ENCODE results near the gene SNCG.
"Not testable (repeated sequence)": the region's sequence is repeated elsewhere in the genome, so short reads cannot be mapped to it uniquely, and the experiment has no call there.

The SNCG gene

DNA sequence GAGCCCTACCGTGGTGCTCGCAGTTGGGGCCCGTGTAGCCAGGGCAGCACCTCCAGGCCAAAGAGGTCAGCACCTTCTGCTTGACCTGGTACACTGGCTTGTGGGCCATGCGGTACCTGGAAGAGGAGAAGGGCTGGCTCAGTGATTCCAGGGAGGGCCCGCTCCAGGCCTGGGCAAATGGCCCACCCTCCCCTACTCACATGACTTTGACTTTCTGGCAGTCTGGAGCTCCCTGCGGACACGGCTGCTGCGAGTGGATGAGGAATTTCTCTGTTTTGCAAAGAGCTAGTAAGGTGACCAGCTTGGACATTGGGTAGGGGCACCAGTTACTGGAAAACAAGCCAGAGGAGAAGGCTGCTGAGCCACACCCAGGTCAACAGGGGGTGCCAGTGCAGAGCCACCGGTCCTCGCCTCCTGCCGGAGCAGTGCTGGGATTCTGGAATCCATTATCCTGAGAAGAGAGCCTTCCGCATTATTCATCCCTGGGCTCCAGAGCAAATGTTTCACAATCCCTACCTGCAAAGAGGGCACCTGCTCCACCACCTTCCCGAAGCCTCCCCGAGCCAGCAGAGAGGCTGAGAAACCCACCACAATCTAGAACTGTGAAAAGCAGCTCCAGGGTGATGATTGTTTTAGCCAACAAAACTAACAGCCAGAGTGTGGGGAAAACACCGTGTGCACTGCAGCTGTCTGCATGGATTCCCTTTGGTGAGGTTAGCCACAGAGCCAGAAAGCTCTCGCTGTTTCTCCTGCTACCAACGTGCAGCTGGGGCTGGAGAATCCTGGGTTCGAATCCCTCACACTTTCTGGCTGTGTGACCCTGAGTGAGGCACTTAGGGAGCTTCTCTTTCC lies 12.8 kb upstream of the SNCG start:
- DNase-seq (ENCODE audit: low spot score), result no peak

DNA sequence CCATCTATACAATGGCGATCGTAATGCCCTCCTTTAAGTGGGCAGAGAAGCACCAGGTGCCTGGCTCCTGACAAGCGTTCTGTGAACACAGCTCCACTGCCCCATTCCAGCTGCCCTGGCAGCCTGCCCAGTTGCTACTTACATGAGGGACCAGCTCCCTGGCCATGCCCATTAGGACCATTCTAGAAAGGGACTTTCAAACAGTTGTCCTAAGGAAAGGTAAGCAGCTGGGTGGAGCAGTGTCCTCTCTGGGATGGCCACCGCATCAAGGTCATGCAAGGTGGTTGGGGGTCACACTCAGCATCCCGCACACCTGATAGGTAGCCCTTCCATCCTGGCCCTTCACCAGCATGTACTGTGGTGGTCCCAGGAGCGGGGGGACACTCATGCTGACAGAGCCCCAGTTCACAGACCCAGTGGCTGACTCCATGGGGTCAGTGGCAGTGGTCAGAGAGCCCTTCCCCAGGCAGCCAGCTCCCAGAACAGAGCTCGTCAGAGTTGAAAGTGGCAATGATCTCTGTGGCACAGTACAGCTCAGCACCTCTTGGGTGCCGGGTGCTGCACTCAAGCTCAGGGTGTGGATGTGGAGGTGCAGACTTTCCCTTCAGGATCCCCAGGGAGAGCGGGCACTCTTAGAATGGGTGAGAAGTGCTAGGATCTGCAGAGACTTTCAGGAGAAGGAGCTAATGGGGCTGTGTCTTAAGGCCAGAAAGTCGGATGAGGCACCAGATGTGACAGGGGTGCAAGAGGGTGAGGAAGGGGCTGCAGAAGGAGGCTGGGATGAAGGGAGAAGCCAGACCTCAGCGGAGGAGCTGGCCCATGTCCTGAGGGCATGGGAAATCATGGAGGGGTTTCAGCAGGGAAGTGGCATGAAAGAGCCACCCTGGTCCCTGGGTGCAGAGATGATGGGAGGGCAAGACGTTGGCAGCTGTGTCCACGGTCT lies 11.9 kb upstream of the SNCG start:
- no peak for DNase-seq (ENCODE audit: low spot score)

DNA sequence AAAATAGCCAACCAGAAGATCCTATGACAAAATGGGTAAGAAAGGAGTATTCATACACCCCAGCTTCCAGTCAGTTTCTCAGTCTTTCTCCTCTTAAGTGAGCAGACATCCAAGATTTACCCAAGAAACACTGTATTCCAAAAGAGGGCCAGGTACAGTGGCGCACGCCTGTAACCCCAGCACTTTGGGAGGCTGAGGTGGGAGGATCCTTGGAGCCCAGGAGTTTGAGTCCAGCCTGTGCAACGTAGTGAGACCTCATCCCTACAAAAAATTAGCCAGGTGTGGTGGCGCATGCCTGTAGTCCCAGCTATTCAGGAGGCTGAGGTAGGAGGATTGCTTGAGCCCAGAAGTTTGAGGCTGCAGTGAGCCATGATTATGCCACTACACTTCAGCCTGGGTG lies 10.6 kb upstream of the SNCG start:
- not testable (repeated sequence) for DNase-seq (ENCODE audit: low spot score)

DNA sequence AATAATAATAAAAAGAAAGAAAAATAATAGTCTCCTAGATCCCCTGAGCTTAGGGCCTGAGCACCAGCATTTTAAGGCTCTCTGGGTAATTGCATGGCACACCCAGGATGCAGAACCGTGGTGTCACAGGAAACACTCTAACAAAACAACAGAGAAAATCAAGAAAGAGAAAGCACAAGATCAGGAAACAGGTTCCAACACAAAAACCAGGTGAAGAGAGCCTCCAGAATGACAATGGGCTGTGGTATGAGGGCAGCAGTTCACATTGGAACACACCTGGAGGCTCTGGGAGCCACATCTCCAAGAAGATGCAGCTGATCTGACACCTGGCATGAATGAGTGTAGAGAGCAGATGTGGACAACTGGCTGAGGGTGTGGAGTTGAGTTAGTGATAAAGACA lies 8.1 kb upstream of the SNCG start:
- DNase-seq (ENCODE audit: low spot score), result no peak

DNA sequence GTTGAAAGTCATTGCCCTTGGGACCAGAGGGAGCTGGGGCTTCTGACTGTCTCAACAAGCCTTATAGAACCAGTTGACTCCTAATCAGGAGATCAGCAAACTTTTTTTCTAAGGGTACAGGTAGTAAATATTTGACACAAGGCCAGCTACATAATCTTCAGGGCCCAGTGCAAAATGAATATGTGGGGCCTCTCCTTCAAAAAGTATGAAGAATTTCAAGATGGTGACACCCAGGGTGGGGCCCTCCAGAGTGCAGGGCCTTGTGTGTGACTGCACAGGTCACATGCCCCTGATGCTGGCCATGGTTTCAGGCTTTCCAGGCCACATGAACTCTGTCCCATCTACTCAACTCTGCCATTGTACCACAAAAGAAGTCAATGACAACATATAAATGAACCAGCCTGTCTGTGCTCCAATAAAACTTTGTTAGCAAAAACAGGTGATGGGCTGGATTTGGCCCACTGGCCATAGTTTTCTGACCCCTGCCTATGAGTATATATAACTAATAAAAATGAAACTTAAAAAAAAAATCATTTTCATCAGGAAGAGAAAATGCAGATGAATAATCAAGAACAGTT lies 7.1 kb upstream of the SNCG start:
- DNase-seq (ENCODE audit: low spot score), result no peak

DNA sequence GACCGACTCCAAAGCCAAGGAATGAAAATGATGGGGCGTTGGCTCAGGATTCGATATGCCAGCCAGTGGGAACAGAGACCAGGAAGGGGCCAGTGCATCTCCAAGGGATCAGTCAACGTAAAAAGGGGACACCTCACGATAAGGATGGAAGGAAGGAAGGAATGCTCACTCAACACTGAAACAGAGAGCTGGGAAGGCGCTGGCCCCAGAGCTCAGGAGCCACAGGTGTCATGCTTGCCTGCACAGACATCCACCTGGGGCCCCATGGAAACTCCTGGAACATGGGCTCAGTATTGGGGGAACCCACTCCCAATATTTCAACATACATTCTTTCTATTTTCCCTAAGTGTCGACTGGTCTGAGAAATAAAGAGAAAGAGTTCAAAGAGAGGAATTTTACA lies 6.3 kb upstream of the SNCG start:
- DNase-seq (ENCODE audit: low spot score), result no peak

DNA sequence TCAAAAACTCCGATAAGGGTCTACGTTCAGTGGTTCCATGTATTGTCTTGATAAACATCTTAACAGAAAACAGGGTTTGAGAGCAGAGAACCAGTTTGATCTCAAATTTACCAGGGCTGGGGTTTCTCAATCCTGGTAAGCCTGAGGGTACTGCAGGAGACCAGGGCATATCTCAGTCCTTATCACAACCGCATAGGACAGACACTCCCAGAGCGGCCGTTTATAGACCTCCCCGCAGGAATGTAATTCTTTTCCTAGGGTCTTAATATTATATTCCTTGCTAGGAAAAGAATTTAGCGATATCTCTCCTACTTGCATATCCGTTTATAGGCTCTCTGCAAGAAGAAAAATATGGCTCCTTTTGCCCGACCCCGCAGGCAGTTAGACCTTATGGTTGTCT lies 5.7 kb upstream of the SNCG start:
- not testable (repeated sequence) for DNase-seq (ENCODE audit: low spot score)

DNA sequence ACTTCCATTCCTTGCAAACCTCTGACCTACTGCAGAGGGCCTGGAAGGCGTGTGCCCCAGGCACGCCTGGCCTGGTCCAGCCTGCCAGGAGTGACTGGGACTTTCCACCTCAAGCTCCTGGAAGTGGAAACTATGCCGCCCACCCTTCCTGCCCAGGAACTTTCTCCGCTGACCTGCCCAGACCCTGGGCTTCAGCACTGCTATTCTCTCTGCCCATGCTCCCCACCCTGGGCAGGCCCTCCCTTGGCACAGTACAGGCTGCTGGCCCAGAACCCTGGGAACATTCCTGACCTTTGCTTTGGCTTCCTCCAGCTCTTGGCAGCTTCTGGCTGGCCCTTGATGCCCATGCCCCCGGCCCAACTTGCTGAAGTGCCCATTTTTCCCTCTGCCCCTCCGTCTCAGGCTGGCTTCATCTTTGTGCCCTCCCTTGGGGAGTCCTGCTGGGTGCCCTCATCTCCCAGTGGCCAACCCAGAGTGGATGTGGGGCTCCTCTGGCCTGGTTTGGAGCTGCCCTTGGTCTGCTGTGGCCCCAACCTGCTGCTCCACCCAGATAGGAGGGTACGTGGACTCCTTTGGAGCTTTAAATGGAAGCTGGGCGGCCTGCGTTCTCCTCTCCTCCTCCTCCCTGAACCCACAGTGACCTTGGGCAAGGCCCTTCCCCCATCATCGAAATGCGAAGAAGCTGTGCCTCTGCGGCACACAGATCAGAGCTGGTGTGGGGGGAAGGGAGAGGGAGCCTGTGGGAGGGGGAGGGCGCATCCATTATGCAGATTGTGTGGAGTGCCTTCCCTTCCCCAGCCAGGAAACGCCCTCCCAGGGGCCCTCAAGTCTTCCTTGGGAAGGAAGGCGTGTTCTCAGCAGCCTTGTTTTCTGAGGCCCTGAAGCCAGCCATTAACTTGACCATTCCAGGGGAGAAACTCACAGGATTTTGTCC lies 4.4 kb upstream of the SNCG start:
- DNase-seq (ENCODE audit: low spot score), result no peak

DNA sequence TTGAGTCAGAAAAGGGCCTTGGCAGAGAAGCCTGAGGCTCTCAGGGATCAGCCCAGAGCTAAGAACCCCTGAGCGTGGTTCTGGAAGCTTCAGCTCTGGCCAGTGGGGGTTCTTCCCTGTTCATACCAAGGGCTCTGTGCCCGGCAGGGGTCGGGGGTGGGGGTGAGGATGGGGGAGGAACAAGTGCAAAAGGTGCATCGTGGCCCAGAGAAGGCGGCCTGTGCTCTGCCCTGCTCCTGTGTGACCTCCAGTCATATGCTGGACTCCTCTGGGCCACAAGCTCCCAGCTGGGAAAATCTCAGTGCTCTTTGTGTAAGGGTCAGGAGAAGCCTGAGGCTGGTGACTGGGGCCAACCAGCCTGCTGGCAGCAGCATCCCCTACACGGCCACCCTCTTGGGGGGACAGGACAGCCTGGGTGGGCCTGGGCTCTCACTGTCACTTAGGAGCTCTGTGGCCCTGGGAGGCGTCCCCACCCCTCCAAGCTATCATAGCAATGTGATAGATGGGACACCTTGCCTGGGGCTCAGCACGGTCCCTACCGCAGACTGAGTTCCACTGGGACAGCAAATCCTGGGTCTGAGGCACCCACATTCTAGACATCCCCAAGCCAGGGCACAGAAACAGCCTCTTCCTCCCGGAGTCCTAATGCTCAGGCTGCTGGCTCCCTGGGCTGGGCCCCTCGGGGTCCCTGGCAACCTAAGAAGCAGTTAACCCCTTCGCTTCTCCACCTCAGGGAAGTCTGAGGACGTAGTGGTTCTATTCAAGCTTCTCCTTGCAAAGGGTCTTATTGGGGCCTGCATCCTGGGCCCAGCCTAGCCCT lies 3.5 kb upstream of the SNCG start:
- DNase-seq (ENCODE audit: low spot score), result no peak

DNA sequence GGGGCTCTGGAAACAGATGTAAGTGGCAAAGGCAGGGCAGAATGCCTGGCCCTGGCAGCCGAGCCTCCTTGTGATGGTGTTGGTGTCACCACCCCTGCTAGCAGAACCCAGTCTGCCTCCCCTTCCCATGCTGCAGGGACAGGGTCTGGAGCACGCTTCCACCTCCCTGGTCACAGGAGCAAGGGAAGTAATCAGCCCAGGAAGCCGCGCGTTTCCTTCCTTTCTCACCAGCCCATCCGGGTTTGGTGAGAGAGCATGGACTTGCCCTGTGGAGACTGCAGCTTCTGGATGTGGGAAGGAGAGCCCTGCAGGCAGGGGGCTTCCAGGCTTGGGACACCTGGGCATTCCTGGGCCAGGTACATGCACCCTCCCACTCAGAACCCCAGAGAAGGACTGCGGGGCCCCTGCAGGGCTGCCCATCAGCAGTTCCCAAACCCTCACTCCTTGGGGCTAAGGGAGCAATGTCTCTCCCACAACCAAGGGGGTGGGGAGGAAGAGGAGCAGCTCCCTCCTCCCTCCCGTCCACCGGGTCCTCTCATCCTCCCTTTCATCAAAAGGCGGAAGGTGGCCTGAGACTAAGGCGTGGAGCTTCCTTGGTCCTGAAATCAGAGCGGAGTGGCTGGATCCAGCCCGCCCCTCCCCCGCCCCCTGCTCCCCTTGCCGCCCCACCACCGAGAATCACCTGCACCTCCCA lies 2.8 kb upstream of the SNCG start:
- no peak for DNase-seq (ENCODE audit: low spot score)

DNA sequence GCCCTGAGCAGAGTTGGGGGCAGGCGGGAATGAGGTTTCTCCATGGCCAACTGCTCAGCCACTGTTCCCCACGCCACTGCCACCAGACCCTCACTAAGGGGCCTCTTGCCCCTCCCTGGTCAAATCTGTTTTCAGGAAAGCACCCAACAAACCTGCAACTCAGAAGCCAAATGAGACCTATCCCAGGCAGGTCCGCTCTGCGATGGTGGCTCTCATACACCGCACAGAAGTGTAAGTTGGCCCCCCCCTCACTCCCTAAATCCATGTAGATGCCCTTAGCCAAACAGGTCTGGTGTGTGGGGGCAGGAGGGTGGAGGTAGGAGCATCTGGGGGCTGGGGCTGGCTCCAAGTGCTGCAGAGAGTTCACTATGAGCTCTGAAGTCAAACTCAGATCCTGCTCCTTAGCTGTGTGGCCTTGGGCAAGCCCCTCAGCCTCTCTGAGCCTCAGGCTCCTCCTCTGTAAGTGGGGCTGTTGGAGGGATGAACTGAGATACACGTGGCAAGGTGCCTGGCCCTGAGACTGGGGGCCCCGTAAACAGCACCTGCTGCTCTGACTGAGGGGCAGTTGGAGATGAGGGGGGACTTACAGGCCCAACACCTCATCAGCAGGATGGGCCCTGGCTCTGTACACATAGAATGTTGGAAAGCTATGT lies 2.1 kb upstream of the SNCG start:
- no peak for DNase-seq (ENCODE audit: low spot score)

DNA sequence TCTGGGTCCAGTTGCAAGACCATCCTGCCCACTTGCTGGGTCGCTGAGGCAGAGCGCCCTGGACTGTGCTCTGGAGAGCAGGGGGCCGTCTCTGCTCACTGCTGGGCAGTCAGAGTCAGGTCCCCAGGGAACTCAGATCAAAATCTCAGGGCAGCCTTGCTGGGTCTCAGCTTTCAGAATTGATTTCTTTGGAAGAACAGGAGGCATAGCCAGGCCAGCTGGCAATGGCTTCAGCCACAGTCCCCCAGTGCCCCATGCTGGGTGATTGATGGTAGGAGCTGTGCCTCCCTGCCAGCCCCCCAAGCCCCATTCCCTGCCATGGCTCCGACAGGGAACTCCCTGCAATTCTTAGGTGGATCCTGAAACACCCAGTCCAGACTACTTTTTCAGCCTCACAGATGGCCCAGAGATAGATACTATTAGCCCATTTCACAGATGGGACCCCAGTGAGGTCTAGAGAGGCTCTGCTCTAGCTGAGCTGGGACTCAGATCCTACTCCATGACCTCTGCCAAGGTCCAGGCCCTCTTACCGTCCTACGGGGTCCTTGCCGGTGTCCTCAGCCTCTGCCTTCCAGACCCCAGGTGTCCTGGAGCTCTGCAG lies 1.5 kb upstream of the SNCG start:
- DNase-seq (ENCODE audit: low spot score), result no peak

DNA sequence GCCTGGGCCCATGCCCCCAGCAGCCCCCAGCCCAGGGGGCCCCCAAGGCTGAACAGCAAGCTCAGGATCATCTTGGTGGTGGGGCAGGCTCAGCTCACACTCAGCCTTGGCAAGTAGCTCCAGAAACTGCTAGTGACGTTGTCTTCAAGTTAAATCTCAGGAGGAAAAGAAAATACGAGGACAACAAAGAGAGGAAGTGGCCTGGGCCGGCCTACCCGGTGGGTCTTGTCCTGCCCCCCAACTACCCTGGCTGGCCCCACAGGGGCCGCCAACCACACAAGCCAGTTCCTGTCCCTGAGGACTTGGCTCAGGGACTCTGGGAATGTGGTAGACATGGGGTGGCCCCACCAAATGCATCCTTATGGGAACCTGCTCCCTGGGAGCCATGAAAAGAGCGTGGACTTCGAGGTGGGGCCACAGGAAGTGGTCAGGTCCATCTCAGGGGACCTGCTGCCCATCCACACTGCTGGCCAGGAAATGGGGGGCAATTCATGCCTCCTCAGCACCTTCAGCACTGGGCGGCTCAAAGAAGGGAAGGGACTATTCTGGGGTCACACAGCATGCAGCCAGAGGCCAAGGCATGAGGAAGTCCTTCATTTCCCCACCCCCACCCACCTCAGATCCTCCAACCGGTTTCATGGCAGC lies 806 bp upstream of the SNCG start, which contains the start of gene MMRN2:
Gene MMRN2, minus strand, starts transcription at position 145 of the 645 bp plus-strand sequence. Its CDS starts 74 bp downstream, at position 71.
- DNase-seq (ENCODE audit: low spot score), result no peak

DNA sequence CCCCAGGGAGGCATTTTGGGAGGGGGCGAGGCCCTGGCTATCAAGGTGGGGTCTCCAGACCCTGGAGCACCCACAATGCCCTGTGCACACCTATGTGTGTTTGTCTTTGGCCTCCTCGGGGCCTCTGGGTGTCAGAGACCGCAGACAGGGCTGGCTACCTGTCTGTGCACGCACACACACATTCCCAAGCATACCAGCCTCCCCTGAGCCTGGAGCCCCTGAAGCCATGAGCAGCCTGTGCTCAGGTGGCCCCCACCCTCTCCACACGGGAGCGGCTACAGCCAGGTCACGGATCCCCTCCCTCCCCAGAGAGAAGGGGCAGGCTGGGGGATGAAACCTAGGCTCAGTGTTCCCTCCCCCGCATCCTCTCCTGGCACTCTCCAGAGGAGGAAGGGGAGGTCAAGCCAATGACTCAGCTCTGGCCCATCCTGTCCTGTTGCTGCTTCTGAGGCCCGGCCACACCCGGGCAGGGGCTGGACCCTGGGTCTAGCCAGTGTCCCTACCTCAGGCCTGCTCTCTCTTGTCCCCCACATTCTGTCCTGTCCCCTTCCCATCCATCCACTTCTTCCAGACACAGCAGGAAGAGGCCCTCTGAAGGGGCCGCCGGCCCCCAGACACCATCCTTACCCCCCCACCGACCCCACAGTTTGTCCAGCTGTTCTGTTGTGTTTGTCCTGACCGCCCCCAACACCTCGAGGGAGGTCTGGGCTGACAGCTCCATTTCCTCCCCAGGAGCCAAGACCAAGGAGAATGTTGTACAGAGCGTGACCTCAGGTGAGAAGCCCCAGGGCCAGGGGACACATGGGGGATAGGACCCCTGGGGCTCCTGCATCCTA lies 720 bp downstream of the SNCG start:
- DNase-seq (ENCODE audit: low spot score), result no peak

DNA sequence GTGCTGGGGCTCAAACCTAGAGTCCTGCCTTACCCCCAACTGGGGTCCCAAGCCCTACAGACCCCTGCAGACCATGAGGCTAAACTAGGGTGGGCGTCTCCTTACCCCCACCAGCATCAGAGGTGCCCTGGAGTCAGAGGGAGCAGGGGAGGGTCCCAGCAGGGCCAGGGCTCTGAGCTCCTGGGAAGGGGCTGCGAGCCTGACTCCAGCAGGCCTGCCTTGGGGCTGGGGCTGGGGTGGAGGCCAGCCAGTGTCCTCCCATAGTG lies 1.3 kb downstream of the SNCG start:
- DNase-seq (ENCODE audit: low spot score), result no peak

DNA sequence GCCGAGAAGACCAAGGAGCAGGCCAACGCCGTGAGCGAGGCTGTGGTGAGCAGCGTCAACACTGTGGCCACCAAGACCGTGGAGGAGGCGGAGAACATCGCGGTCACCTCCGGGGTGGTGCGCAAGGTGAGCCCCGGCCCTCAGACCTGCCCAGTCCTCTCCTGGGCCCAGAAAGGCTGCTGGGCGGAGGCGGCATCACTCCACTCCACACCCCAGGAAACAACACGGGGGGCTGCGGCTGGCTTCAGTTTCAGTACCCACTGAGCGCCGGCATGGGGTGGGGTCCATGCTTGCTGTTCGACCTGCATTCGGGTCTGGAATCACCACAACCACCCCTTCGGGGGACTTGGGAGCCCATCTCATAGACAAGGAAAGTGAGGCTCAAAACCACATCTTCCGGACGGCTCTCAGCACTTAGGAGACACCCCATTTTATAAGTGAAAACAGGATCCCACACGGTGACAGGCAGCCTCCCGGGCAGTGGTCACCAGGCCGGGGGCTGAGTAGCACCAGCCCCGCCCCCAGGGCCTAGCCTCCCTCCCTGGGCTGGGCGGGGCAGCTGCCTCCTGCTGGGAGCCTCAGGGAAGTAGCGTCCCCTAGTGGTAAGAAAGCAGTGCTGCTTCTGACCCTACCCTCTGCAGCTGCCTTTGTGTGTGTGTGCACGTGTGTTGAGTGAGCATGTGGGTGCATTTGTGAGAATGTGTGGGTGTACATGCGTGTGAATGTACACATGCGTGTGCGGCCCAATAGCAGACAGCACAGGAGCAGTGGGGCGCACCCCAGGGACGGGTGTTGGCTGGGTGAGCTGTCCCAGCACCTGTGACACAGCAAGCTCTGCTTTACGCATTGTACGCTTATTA lies 1.8 kb downstream of the SNCG start:
- peak; percentile 87 for DNase-seq (ENCODE audit: low spot score)

DNA sequence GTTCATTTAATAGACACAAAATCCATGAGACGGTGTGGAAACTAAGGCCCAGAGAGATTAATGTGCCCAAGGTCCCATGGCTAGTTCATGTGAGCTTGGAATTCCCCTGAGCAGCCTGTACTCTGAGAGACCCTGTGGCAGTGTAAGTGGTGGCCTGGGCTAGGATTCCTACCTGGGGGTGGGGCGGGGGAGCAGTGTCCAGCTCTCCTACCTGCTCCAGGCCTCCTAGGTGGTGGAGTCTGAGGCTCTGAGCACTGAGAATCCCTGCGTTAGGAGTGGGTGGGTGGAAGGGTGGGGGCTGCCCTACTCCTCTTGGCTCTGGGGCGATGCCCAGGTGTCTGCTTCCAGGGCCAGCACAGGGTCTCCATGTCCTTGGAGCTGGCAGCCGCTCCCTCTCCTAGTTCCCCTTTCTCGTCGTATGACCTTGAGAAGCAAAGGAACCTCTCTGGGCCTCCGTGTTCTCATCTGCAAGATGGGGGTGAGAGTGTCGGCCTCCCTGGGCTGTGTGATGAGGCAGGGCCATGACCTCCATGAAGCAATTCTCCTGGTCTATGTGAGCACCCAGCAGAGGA lies 2.5 kb downstream of the SNCG start:
- DNase-seq (ENCODE audit: low spot score), result no peak
